ENCODE measurements around the gene IRF7. TPM values are rescaled to one million over a fixed set of nuclear protein-coding genes. Genes with fewer than 3 reads are reported as not detected.

IRF7 gene
- total and polyA plus RNA-seq, 9 of the 15 experiments (the other 6 are each of a cell fraction or from before 2014, with no cell fraction given) = 0.27 to 7.6 (median 1.8) TPM

- no peak overlapping the region for H3K27ac ChIP-seq (ENCODE audit: extremely low read depth, low read depth, low read length)
- H3K27me3 ChIP-seq (ENCODE audit: control insufficient read depth in 2 of 2, insufficient read depth in 2 of 2, low read length in 2 of 2) = no peaks in the 10 kb centered on the region
- H2AFZ ChIP-seq (ENCODE audit: low read depth, low read length) = no peak overlapping the region
- H3K9me3 ChIP-seq (replicated peaks; ENCODE audit: control insufficient read depth, insufficient read depth, low read depth, low read length) = no peaks in the 10 kb centered on the region
- CTCF ChIA-PET (ENCODE audit: low intra/inter-chr PET ratio) = interaction anchor here (0.6 kb wide), 1 partner anchor 40 kb away, joined by 3 read pairs; no protein-coding TSS in a partner anchor
- H3K36me3 ChIP-seq (ENCODE audit: control insufficient read depth, insufficient read depth, low read length) = peaks cover 37% of the 10 kb centered on the region; the same call in 2 of the 3 replicates
- no peak overlapping the region for H3K4me3 ChIP-seq
- in situ Hi-C loops (cut with MboI) = no loop called here
- no peak for FAIRE-seq
- no peak overlapping the region for H3K4me2 ChIP-seq (ENCODE audit: insufficient read depth, low read length)
- no peak overlapping the region; a peak in 1 of 4 replicates for H3K9ac ChIP-seq (ENCODE audit: insufficient read depth in 1 of 2, low read depth in 2 of 2, low read length in 2 of 2)
- BruUV-seq (replicated peaks) = no TSS peak
- ATAC-seq = no peak; the same call in 2 of the 3 replicates
- 84% methylated on average over 30 of the region's 45 CpGs for WGBS (ENCODE audit: insufficient coverage, low coverage, missing lambda C conversion rate)
- no peaks in the 10 kb centered on the region for H4K20me1 ChIP-seq (replicated peaks; ENCODE audit: control insufficient read depth, insufficient read depth, low read length)
- H3K4me1 ChIP-seq (replicated peaks in 1 of 2; ENCODE audit: control insufficient read depth in 2 of 2, insufficient read depth in 2 of 2, low read length in 2 of 2) = peaks cover 3 to 74% of the 10 kb centered on the region in 2 experiments; a peak in 3 of 5 replicates
- peaks cover 6% of the 10 kb centered on the region for H3K9me1 ChIP-seq (ENCODE audit: control insufficient read depth, insufficient read depth, low read length)
- no peaks in the 10 kb centered on the region; the same call in 2 of the 3 replicates for H3K79me2 ChIP-seq (ENCODE audit: control insufficient read depth, insufficient read depth, low read length)
- intact Hi-C loops (cut with micrococcal nuclease) = no loop called here
- TF ChIP-seq POLR2A (conservative IDR thresholded peaks at IDR 0.05) (peak; percentile 36; the same call in 1 of the 2 replicates), POLR2G (IDR thresholded peaks at IDR 0.05; ENCODE audit: low read depth, low read length) (0 out of 2 replicates have a peak, but pooled peaks have one; percentile 37), XRCC4 (IDR thresholded peaks at IDR 0.05; ENCODE audit: extremely low read depth, insufficient read depth, insufficient read length) (no peak), FIP1L1 (IDR thresholded peaks at IDR 0.05; ENCODE audit: low read depth, low read length, poor library complexity, severe bottlenecking) (peak; percentile 9), HES1 (IDR thresholded peaks at IDR 0.05; ENCODE audit: low read depth) (no peak), MAFK (IDR thresholded peaks at IDR 0.05; ENCODE audit: low read length) (no peak)
- POLR2A ChIA-PET = no interaction called here
- no peak for DNase-seq (ENCODE audit: extremely low read depth in 1 of 4, low spot score in 3 of 4)
These were observed 5.4 kb upstream of the IRF7 start for GRCh38 chr11:620935-621814.
